HG03457 (cell line): ENCODE measurements around the gene CTTNBP2.

Experiments used
- ATAC-seq: cut with Tn5 transposase; IDR thresholded peaks from one replicate; pipeline ENCODE4 v1.9.1; 2021; ENCODE audit warnings: moderate number of reproducible peaks; ENCODE audit not compliant: unreplicated experiment

The CTTNBP2 gene

GRCh38 chr7:117692338-117692737 is 180.9 kb downstream of the CTTNBP2 start:
- no peak for ATAC-seq

DNA sequence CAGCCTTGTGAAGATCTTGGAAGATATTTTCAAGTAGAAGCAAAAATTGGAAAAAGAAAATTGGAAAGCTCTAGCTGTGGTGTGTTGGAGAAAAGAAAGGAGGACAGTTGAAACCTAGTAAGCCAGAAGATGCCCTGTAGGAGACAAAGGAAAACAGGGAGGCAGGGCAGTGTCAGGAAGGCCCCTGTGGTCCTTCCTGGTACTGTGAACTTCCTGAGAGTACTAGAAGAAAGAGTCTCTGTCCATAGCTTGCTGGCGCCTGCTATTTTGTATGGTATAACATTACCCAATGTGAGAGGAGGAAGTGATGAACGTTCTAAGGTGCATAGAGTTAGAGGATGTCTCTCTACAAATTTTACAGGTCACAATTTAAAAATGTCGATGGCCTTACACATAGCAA is 183.1 kb downstream of the CTTNBP2 start:
- no peak for ATAC-seq

DNA sequence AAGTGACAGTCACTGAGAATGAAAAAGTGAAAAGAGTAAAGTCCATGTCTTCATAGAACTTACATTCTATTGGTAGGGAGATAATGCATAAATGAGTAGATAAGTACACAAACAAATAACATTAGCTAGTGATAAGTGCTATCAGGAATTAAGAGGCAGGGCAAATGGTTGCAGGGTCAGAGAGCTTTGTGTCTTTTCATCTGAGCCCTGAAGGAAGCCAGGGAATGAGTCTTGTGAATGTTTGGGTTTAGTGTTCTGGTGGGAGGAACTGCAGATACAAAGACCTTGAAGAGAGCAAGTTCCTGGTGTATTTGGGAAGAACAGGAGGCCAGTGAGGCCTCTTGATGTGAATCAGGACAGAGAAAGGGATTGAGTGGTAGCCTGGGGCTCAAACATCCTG is 183.8 kb downstream of the CTTNBP2 start:
- no peak for ATAC-seq

- ATAC-seq = no peak
These were observed 185.1 kb downstream of the CTTNBP2 start for GRCh38 chr7:117688126-117688525.

- no peak for ATAC-seq
These were observed 186.8 kb downstream of the CTTNBP2 start for GRCh38 chr7:117686311-117686935.

DNA sequence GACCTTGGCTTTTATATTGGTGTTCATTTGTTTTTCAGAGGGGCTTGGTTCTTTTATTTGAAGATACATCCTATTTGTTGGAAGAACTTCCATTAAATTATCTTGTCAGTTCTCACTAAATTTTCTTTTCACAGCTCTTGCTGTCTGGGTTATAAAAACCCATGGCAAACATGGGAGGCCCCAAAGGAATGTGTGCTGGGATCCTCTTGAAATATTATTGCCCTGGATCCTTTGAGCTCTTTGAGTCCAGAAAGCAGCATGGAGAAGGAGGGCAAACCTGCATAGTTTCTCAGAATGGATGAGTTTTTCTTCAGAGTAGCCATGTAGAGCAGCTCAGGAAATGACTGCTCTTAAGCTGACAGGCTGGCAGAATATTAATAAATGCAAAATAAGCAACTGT is 187.4 kb downstream of the CTTNBP2 start:
- ATAC-seq = no peak

- no peak for ATAC-seq
These were observed 189.6 kb downstream of the CTTNBP2 start for GRCh38 chr7:117683430-117684175.

DNA sequence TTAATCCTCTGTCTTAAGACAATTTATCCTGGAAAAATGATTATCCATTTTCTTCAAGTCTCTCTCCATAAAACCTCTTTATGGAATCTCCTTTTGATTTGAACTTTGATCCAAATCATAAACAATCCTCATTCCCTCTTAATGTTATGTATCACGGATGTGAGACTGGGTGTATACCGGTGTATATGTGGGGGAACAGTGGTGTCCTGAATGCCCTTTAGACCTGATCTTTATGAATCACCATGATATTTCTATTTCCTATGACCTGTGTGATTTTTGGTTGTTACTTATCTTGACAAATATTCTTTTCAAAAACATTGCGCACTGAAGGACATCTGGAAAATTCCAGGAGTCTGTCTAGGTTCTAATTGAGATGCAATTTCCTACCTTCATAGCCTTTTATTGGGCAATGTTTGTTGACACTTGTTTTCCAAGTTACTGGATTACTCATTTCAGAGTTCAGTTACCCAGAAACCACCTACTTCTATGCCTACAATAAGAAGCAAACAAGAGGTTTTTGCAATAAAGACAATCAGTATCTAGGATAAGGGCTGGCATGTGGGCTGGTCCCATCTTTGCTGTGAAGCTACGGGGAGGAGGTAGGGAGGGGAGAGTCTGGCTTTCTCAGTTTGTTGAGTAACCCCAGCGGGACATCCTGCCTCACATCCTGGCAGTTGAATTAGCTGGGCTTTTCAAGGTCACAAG is 190.4 kb downstream of the CTTNBP2 start:
- ATAC-seq = no peak

- ATAC-seq = no peak
These were observed 194.1 kb downstream of the CTTNBP2 start for GRCh38 chr7:117679120-117679519.

GRCh38 chr7:117675497-117676435 is 197.5 kb downstream of the CTTNBP2 start:
- no peak for ATAC-seq

GRCh38 chr7:117674617-117675016 is 198.6 kb downstream of the CTTNBP2 start:
- no peak for ATAC-seq

DNA sequence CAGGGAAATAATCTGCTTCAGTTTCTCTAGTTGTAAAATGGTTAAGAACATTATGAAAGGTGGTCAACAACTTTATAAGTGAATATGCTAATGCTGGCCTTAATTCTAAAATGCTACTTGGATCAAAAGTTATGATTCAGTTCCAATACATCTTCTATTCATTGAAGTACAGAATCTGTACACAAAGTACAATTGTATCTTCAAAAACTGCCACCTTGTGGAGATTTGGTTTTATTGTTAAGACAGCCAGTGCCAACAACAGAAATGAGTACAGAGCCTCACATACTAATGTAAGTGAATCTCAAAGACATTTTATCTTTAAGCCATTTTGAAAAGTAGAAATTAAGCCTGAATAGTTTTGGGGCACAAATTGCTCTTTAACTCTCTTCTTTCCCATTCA is 199.4 kb downstream of the CTTNBP2 start:
- no peak for ATAC-seq

DNA sequence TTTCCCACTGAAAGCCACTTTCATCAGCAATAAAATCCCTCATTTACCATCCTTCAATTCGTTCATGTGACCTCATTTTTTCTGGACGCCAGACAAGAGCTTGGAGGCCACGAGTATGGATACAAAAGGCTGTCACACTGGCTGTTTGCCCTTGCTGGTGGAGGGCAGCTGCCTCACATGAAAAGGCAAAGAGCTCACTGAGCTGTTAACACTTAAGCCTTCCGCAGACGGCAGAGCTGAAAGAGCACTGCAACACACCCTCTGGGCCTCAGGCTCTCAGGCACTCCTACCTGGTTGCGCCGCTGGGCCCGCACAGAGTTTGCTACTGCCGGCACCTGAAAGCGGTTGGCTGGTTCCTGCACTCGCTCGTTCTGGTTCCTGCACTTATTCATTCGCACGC is 199.9 kb downstream of the CTTNBP2 start:
- no peak for ATAC-seq

DNA sequence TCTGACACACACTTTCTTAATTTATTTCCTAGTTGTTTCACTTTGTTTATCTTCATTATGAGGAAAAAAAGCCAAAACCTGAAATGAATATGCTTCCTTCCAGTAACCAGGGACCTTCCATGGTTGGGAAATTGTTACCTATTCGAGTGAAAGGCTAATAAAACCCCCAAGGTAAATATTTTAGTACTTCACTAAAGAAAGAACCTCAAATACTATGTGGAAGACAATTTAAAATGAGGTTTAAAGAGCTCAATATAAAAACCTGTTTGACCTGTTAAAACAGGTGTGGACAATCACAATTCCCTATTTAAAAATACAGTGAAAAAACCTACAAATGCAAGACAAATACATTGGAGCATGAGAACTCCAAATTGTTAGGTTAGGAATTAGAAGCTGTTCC is 200.8 kb downstream of the CTTNBP2 start:
- no peak for ATAC-seq

DNA sequence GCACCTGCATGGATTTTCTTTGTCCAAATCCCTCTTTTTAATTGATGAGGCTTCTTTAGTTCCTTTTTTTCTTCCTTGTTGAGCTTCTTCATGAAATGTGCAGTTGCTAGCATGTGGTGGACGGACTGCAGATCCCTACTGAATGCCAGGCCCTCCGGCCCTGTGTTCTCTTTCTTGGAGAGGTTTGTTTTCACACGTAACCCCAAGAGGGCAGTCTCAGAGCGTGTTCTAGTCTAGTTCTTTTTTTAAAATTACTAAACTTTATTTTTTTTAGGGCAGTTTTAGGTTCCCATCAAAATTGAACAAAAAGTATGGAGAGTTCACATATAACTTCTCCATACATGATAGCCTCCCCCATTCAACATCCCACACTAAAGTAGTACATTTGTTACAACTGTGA is 203.4 kb downstream of the CTTNBP2 start:
- no peak for ATAC-seq

DNA sequence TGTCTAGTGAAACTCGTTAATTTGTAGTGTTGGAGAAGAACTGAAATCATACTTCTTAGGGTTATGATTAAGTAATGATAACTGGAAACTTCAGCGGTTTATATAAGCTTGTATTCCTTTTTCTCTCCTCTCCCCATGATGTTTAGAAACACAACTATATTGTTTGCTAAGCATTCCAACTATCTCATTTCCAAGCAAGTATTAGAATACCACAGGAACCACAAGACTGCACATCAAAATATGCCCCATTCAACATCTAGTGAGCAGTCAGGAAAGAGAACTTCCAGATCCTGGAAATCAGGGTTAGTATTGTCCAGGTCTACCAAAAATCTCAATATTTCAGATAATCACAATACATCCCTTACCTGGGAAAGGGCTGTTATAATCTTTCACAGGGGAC is 205.8 kb downstream of the CTTNBP2 start:
- no peak for ATAC-seq

DNA sequence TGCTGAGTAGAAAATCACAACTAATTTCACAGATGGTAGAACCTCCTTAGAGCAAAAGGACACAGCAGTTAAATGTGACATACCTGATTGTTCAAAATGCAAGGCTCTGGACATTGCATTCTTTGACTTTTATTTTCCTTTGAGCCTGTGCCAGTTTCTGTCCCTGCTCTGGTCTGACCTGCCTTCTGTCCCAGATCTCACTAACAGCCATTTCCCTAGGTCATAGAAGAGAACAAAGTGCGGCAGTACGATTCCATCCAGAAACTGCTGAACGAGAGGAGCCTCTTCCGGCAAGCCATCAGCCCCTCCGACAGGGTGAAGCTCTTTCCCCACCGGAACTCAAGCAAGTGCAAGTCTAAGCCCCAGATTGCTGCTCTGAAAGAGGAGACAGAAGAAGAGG is 206.6 kb downstream of the CTTNBP2 start:
- no peak for ATAC-seq

- no peak for ATAC-seq
These were observed 207.2 kb downstream of the CTTNBP2 start for GRCh38 chr7:117666031-117666430.

DNA sequence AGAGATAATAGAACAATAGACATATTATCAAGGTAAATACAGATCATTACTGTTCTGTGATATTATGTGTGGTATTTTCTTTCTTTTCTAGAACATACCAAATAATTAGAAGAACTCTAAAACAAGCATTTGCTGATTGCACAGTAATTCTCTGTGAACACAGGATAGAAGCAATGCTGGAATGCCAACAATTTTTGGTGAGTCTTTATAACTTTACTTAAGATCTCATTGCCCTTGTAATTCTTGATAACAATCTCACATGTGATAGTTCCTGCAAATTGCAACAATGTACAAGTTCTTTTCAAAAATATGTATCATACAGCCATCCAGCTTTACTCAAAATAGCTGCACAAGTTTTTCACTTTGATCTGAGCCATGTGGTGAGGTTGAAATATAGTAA is 207.9 kb downstream of the CTTNBP2 start:
- ATAC-seq = no peak

DNA sequence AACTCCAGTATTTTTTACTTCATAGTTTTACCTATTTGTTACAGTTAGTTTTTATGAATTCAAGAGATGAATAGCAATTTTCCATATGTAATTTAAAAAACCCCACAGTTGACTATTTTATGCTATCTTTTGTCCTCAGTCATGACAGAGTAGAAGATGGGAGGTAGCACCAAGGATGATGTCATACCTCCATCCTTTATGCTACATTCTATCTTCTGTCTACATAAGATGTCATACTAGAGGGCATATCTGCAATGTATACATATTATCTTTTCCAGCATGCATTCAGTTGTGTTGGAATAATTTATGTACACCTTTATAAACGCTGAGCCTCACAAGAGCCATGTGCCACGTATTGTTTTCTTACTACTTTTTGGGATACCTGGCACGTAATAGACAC is 209.2 kb downstream of the CTTNBP2 start:
- no peak for ATAC-seq

DNA sequence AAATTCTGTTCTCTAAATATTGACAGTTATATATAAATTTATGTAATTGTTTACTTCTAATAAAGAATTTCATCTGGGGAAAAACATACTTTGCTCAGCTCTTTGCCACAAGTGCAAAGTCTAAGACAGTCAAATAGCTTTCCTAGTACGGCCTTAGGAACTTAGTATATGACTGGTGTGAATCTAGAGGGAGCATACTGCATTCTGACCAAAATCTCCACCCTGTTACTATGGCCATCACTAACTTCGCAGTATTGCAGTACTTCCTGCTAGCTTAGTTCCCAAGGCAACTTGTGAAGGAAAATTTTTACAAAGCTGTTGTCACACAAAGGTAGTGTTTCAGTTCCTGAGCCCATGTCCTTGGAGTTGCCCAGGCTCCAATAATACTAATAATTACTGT is 211.9 kb downstream of the CTTNBP2 start:
- ATAC-seq = no peak
